ENCODE measurements around the gene LNP1. TPM values are rescaled to one million over a fixed set of nuclear protein-coding genes. Genes with fewer than 3 reads are reported as not detected.

Gene LNP1
- total and polyA plus RNA-seq, 2 donors (not counting 3 experiments of a cell fraction or from before 2014, with no cell fraction given): 0.80 TPM

GRCh38 chr3:100416863-100417262, 15.5 kb downstream of the LNP1 start:
- no TSS peak for BruUV-seq (replicated peaks)
- dilution Hi-C loops (cut with MboI; ENCODE audit: extremely low pct_ligation_motif_present, low sequenced_read_pairs): no loop called here
- FAIRE-seq: no peak

GRCh38 chr3:100419406-100419805, 18.1 kb downstream of the LNP1 start:
- dilution Hi-C loops (cut with MboI; ENCODE audit: extremely low pct_ligation_motif_present, low sequenced_read_pairs) (no loop called here), intact Hi-C loops (cut with micrococcal nuclease) (no loop called here)
- Histone ChIP-seq H2AFZ (ENCODE audit: low read depth, low read length) (no peak overlapping the region), H3K79me2 (ENCODE audit: control insufficient read depth, insufficient read depth, low read length) (no peaks in the 10 kb centered on the region), H4K20me1 (replicated peaks; ENCODE audit: control insufficient read depth, extremely low read depth, insufficient read depth, low read length) (no peaks in the 10 kb centered on the region), H3K9me3 (replicated peaks; ENCODE audit: control insufficient read depth, insufficient read depth, low read length) (no peaks in the 10 kb centered on the region), H3K27me3 (ENCODE audit: control insufficient read depth in 2 of 2, insufficient read depth in 2 of 2, low read length in 2 of 2) (no peaks in the 10 kb centered on the region), H3K9me1 (replicated peaks; ENCODE audit: control insufficient read depth, extremely low read depth, insufficient read depth, low read length) (no peaks in the 10 kb centered on the region), H3K4me3 (replicated peaks in 1 of 3; ENCODE audit: insufficient read depth in 1 of 3, low read depth in 1 of 3, low read length in 3 of 3) (no peak overlapping the region), H3K4me1 (ENCODE audit: control insufficient read depth, extremely low read depth, insufficient read depth, low read length) (no peaks in the 10 kb centered on the region), H3K4me2 (ENCODE audit: insufficient read depth, low read length) (no peak overlapping the region), H3K9ac (replicated peaks; ENCODE audit: extremely low read depth, insufficient read depth, low read length) (no peak overlapping the region), H3K36me3 (ENCODE audit: control insufficient read depth in 2 of 2, extremely low read depth in 1 of 2, insufficient read depth in 2 of 2, low read length in 2 of 2) (no peaks in the 10 kb centered on the region), H3K27ac (ENCODE audit: insufficient read depth, low read depth, low read length) (no peak overlapping the region)
- ChIA-PET POLR2A (no interaction called here), CTCF (interaction anchor here (0.9 to 1.1 kb wide), 2 partner anchors 16 to 43 kb away, joined by 3 to 4 read pairs; no protein-coding TSS in a partner anchor)
- DNase-seq (ENCODE audit: low read depth, low spot score) (no peak), FAIRE-seq (no peak)
- no TSS peak for BruUV-seq (replicated peaks)
- TF ChIP-seq MYC (IDR thresholded peaks at IDR 0.05; ENCODE audit: low read depth, low read length): no peak
- no peak for TF ChIP-seq FOS (IDR thresholded peaks at IDR 0.05; ENCODE audit: borderline replicate concordance, insufficient read depth, low read length)
- TF ChIP-seq CTCF (IDR thresholded peaks at IDR 0.05; ENCODE audit: extremely low read depth in 1 of 2, insufficient read depth in 1 of 2, low read depth in 1 of 2, low read length in 2 of 2): no peak
- no peak for TF ChIP-seq EZH2 (IDR thresholded peaks at IDR 0.05; ENCODE audit: borderline replicate concordance, low read depth, low read length, severe bottlenecking)
- no peak for TF ChIP-seq POLR2A (IDR thresholded peaks at IDR 0.05; ENCODE audit: low read depth, low read length)
- no peak for TF ChIP-seq GATA2 (IDR thresholded peaks at IDR 0.05; ENCODE audit: insufficient read depth, insufficient read length, low read depth, low read length)
- no peak for TF ChIP-seq JUN (IDR thresholded peaks at IDR 0.05; ENCODE audit: borderline replicate concordance, insufficient read depth, insufficient read length, low read depth)
- no peak for TF ChIP-seq MAX (IDR thresholded peaks at IDR 0.05; ENCODE audit: insufficient read depth, insufficient read length)
- TF ChIP-seq POLR2AphosphoS5 (IDR thresholded peaks at IDR 0.05; ENCODE audit: insufficient read depth, low read depth, low read length): no peak

More at GRCh38 chr3:100416863-100417262, 15.5 kb downstream of the LNP1 start:
- Histone ChIP-seq H3K4me3 (replicated peaks in 1 of 3; ENCODE audit: insufficient read depth in 1 of 3, low read depth in 1 of 3, low read length in 3 of 3) (no peak overlapping the region), H3K4me2 (ENCODE audit: insufficient read depth, low read length) (no peak overlapping the region), H4K20me1 (replicated peaks; ENCODE audit: control insufficient read depth, extremely low read depth, insufficient read depth, low read length) (no peaks in the 10 kb centered on the region), H3K27ac (ENCODE audit: insufficient read depth, low read depth, low read length) (no peak overlapping the region), H3K79me2 (ENCODE audit: control insufficient read depth, insufficient read depth, low read length) (no peaks in the 10 kb centered on the region), H3K9me1 (replicated peaks; ENCODE audit: control insufficient read depth, extremely low read depth, insufficient read depth, low read length) (no peaks in the 10 kb centered on the region), H3K36me3 (ENCODE audit: control insufficient read depth in 2 of 2, extremely low read depth in 1 of 2, insufficient read depth in 2 of 2, low read length in 2 of 2) (no peaks in the 10 kb centered on the region), H2AFZ (ENCODE audit: low read depth, low read length) (no peak overlapping the region), H3K9ac (replicated peaks; ENCODE audit: extremely low read depth, insufficient read depth, low read length) (no peak overlapping the region), H3K4me1 (ENCODE audit: control insufficient read depth, extremely low read depth, insufficient read depth, low read length) (no peaks in the 10 kb centered on the region), H3K9me3 (replicated peaks; ENCODE audit: control insufficient read depth, insufficient read depth, low read length) (no peaks in the 10 kb centered on the region), H3K27me3 (ENCODE audit: control insufficient read depth in 2 of 2, insufficient read depth in 2 of 2, low read length in 2 of 2) (no peaks in the 10 kb centered on the region)
- ChIA-PET POLR2A (no interaction called here), CTCF (interaction anchor here (1.0 kb wide), 1 partner anchor 12 kb away, joined by 3 read pairs; no protein-coding TSS in a partner anchor)
- TF ChIP-seq EZH2 (IDR thresholded peaks at IDR 0.05; ENCODE audit: borderline replicate concordance, low read depth, low read length, severe bottlenecking): no peak
- no peak for DNase-seq (ENCODE audit: low read depth, low spot score)
- intact Hi-C loops (cut with micrococcal nuclease): no loop called here

Measured in endothelial cell of umbilical vein (primary cell).